SK-N-SH treated with all-trans-retinoic acid at 6 μM for 48 hours (cell line): Measurements from ENCODE around the gene MCOLN3.

Experiments
- ARNTL ChIP-seq: fragments of 450-650 bp; formaldehyde crosslinking; IDR thresholded peaks from 2 replicates; pipeline ENCODE4 v1.5.0; 2020; ENCODE audit warnings: low read depth, mild to moderate bottlenecking, moderate library complexity, borderline replicate concordance
- ESRRG ChIP-seq: fragments of 250-450 bp; sonication (Bioruptor Pico); IDR thresholded peaks from 2 replicates; pipeline ENCODE4 v1.6.1; 2021; ENCODE audit warnings: mild to moderate bottlenecking
- PATZ1 ChIP-seq: fragments of 250-450 bp; sonication (Bioruptor Pico); IDR thresholded peaks from 2 replicates; pipeline ENCODE4 v1.8.0; 2020; ENCODE audit warnings: mild to moderate bottlenecking, moderate library complexity, borderline replicate concordance
- POU6F1 ChIP-seq: fragments of 250-450 bp; sonication (Bioruptor Pico); IDR thresholded peaks from 2 replicates; pipeline ENCODE4 v1.8.0; 2021; ENCODE audit warnings: low read depth, mild to moderate bottlenecking, moderate library complexity, borderline replicate concordance
- RARB ChIP-seq: fragments of 250-450 bp; sonication (Bioruptor Pico); IDR thresholded peaks from 2 replicates; pipeline ENCODE4 v1.8.0; 2021; ENCODE audit warnings: mild to moderate bottlenecking, moderate library complexity
- ZFP3 ChIP-seq: fragments of 250-450 bp; sonication (Bioruptor Pico); IDR thresholded peaks from 2 replicates; pipeline ENCODE4 v1.5.0; 2020; ENCODE audit warnings: mild to moderate bottlenecking, moderate library complexity
- ZFP30 ChIP-seq: fragments of 450-650 bp; formaldehyde crosslinking; IDR thresholded peaks from 2 replicates; pipeline ENCODE4 v1.5.0; 2022; ENCODE audit warnings: mild to moderate bottlenecking, moderate library complexity
- ZNF565 ChIP-seq: fragments of 450-650 bp; formaldehyde crosslinking; conservative IDR thresholded peaks from 2 replicates; pipeline ENCODE4 v1.5.0; 2020; ENCODE audit warnings: low read depth, mild to moderate bottlenecking, moderate library complexity
- ZNF70 ChIP-seq: fragments of 450-650 bp; formaldehyde crosslinking; IDR thresholded peaks from 2 replicates; pipeline ENCODE4 v1.5.0; 2020; ENCODE audit warnings: mild to moderate bottlenecking, moderate library complexity

- no peak for TF ChIP-seq ARNTL
- no peak for TF ChIP-seq ZFP3 (CRISPR knock-in tag)
- TF ChIP-seq RARB: no peak
- no peak for TF ChIP-seq ZNF70 (CRISPR knock-in tag)
- TF ChIP-seq POU6F1 (CRISPR knock-in tag): no peak
- TF ChIP-seq ZFP30 (CRISPR knock-in tag): no peak
- no peak for TF ChIP-seq ESRRG (CRISPR knock-in tag)
- no peak for TF ChIP-seq ZNF565
- TF ChIP-seq PATZ1 (CRISPR knock-in tag): no peak
Observed at GRCh38 chr1:85087659-85088407, 39.5 kb upstream of the MCOLN3 start.
